HG02610 (cell line): ENCODE measurements around the gene PLBD1.

Experiments used
- ATAC-seq: cut with Tn5 transposase; IDR thresholded peaks from one replicate; pipeline ENCODE4 v1.9.1; 2021; ENCODE audit warnings: mild to moderate bottlenecking, moderate library complexity; ENCODE audit not compliant: unreplicated experiment

The PLBD1 gene

DNA sequence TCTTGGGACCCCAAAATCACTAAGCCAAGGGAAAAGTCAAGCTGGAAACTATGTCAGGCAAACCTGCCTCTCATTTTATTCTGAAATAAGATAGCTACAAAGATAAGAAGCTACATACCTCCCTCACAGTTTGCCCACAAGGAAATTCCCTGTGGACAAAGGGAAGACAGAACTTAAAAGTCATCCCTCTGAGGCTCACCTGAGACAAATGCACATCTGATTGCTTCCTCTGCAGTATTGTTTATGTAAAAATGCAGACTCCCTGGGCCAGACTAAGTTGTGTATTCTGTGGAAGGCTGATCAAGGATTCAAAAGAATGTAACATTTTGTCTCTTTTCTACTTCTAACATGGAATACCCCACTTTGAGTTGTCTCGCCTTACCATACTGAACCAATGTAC is 2.5 kb upstream of the PLBD1 start:
- ATAC-seq, result no peak

DNA sequence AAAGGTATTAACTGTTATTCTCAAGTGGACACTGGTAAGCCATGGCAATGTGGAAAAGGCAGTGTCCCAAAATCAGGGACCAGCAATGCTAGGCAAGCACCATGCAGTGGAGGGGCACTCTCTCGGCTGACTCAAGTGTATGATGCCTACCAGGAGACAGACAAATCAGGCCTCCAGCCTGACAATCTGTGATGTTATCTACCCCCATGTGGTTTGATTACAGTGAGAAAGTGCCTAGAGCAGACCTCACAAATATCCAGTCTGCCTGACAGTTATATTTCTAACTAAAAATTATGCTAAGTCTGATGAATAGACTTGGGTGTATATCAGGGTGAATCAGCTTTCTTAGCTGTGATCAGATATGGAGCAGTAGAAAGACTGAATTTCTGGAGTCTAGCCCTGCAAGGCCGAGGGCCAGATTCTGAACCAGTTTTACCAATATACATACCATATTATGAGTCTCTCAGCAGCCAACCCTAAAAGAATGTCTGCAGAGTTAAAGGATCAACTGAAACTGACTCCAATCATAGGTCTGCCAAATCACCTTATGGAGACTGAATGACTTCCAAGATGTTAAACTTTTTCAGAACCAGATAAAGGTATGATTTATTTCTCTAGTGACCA is 3.2 kb downstream of the PLBD1 start:
- ATAC-seq, result no peak

DNA sequence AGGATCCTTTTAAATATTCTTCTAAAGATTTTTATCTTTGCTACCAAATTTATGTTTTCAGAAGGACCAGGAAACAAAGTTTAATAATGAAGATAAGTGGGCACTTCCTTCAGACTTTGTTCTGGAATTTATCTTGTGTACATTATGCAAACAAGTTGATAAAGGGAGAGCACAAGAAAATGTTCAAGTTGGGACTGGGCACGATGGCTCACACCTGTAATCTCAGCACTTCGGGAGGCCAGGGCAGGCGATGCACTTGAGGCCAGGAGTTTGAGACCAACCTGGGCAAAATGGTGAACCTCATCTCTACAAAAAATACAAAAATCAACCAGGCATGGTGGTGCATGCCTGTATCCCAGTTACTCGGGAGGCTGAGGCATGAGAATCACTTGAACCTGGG is 4.6 kb downstream of the PLBD1 start:
- no peak for ATAC-seq

- ATAC-seq, result no peak
Observed at GRCh38 chr12:14562279-14562678, 5.4 kb downstream of the PLBD1 start.

DNA sequence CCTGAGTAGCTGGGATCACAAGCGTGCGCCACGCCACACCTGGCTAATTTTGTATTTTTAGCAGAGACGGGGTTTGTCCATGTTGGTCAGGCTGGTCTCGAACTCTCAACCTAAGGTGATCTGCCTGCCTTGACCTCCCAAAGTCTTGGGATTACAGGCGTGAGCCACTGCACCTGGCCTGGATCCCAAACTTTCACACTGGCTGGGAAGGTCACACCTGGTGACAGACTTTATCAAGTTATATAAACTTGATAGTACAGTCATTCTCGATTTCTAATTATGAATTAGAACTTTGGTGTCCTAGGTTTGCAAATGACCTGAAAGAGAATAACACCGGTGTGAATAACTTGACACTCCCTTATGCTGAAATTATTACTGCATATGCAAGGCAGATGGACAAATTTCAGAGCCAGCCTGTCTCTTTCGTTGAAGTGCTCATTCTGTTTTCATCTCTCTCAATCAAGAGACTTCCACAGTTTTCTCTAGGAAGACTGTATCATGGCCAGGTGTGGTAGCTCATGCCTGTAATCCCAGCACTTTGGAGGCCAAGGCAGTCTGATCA is 5.9 kb downstream of the PLBD1 start:
- ATAC-seq, result no peak

DNA sequence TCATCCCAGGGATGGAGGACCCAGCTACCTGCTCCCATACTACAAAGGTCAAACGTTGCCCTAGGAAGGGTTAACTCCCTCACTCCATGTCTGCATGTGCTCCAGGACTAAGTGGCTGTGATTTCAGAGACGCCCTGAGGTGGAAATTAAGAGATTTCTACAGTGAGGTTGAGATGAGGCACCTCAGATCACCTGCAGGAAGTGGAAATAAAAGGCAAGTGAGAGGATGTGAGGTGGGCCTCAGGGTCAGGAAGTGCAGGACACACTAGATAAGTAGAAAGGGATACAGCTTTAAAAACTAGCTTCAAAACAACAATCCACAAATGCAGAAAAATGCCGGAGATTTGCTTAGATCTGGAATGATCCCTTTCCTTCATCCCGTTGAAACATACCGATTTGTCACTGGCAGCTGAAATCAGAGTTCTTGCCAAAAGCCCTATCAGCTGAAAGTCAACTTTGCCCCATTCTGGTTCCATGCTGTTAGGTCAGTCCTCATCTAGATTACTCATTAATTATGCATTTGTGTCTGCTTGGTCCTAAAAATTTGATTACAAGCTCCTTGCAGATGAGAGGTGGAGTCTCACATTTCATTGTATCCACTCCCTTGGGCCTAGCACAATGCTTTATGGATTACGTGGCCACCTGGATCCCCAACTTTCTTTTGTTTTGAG is 6.6 kb downstream of the PLBD1 start:
- ATAC-seq, result no peak

GRCh38 chr12:14558473-14558959 is 9.2 kb downstream of the PLBD1 start:
- no peak for ATAC-seq

DNA sequence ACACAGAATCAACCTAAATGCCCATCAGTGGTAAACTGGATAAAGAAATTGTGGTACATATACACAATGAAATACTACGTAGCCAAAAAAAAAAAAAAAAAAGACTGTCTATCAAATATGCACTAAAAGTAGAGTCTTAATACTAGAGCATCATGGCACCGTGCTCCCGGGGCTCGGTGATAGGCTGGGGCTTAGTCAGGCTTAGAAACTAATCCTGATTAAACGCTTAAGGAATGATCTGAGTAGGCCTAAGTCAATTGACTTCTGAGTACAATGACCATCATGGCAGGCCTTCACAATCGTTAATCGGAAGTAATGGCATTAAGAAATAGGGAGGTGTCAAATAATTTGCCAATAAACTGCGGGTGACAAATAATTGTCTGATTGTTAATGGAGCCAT is 9.7 kb downstream of the PLBD1 start:
- ATAC-seq, result no peak

DNA sequence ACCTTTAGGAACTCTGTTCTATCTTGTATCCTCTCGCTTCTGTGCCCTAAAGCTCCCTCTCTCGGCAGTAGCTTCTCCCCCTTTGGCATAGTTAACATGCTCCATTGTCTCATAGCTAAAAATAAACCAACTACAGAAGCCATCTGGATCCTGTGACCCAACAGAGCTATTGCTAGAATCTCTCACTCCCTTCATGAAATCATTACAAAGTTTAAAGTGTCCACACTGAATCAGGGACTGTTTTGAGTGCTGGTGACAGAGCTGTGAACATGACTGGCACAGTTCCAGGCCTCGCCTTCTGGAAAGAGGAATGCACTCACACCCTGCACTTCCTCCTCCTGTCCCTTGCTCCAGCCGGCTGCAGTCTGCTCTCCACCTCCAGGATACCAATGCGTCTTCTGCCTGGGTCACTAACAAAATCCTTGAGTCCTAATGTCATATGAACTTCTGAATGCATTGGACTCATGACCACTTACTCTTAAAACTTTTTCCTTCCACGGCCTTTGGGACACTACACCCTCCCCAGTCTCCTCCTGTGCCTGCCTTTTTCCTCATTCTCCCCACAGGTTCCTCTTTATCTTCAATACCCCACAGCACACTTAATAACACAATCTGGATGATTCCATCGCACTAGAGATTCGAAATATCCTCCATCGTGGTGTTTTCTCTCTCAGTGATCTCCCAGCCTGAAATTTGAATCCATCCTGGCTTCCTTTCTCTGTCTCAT is 13.2 kb downstream of the PLBD1 start:
- ATAC-seq, result no peak

- no peak for ATAC-seq
Observed at GRCh38 chr12:14548609-14549008, 19.1 kb downstream of the PLBD1 start.

DNA sequence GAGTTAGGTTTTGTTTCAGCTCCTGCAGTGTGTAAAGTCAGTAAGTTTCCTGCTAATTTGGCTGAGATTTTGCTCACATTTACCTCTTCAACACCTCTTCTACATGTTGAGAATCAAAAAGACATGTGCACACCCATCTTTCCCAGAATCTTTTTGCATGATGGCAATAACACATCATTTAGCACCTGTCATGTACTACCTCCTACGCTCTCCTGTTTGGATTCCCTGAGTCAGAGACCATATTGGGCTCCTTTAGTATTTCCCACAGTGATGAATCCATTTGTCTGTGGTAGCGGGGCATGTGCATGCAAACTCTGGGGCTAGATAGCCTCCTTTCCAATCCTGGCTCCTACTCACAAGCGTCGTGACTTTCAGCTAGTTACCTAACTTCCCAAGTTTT is 20.1 kb downstream of the PLBD1 start:
- ATAC-seq, result no peak

DNA sequence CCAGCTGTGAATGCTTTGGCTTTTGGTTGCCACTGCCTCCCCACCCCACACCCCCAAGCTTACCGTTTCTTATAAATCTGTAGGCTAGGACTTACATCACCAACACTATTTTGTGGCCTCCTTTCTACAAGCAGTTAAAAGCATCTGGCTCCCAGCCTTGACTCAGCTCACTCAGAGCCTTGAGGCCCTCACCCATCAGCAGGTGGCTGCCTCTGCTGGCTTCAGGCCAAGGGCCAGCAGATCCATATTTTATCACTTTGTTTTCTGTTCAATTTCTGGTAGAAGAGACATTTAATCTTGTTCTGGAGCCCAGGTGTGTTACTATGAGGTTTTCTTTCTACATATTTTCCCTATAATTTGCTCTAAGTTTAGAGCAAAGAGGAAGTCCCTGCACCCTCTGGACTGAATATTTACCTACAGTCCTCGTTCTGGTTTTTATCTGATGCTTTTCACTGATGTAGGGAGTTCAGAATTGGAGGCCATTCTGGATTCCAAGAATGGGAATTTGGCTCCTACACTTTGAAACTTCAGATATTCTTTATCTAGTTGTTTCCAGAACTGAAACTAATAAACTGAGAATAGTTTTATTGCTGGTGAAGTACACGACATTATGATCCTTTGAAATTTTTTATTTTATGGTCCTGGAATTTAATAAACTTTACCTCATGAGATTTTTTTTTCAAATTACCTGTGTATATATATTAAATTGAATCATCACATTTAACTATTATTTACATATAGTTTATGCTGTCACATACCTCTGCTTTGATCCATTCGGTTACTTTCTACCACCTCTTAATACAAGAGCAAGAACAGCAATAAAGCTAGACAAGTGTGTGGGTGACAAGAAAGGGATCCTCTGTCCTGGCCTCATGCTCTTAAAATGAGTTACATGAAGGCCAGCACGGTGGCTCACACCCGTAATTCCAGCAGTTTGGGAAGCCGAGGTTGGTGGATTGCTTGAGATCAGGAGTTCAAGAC is 22.2 kb downstream of the PLBD1 start:
- no peak for ATAC-seq

DNA sequence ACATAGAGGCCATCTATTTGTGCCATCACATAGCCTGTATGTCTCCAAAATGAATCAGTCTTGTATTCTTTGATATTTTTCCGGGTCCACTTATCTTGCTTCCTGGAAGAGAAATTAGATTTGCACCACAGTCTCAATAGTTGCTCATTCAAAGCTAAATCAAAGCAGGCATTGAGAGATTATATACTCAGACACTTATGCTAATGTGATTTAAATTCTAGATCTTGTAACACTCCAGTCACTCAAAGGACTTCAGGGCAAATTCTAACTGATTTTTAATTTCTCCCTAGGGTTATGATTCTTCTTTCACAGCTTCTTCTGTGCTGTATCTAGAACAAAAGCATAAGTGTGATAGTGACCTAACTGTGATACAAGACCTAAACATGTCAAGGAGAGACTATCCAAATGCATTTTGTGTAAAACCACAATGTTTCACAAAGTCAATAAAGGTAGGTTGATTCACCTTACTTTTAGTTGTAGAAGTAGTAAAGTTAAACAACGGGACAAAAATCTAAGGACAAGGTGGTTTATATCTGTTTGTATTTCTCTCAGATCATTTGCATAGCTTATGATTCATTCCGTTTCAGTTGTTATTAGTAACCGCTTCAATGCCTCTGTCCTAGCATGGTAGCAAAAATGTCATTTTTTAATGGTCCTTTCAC is 26.8 kb downstream of the PLBD1 start:
- peak; percentile 46 for ATAC-seq

GRCh38 chr12:14537088-14537487 is 30.6 kb downstream of the PLBD1 start:
- ATAC-seq, result no peak

DNA sequence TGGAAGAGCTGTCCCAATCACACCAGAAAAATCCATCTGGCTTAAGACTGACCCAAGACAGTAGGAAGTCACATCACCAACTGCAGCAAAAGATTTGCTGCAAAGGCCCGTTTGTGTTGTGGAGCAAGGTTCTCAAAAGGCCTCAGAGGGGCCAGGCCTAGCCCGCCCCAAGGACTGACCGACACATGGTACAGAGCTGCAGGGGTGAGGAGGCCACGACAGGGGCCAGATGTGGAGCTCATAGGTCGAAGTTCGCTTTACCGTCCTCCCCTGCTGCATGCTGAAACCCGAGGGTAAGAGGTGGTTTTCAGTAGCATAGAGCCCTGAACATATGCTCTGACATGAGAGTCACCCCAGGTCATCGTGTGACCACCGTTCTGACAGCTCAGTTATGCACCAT is 35.5 kb downstream of the PLBD1 start:
- no peak for ATAC-seq

GRCh38 chr12:14525964-14526363 is 41.7 kb downstream of the PLBD1 start:
- ATAC-seq, result no peak

DNA sequence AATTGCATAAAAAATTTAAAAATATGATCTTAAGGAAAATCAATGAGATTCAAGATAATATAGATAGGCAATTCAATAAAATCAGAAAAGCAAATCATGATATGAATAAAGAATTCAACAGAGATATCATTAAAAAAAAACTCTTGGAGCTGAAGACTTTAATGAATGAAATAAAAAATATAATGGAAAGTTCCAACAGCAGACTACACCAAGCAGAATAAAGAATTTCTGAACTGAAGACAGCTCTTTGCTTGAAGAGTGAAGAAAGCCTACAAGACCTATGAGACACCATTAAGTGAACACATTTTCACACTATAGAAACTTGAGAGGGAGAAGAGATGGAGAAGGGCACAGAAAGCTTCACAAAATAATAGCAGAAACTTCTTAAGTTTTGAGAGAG is 45.9 kb downstream of the PLBD1 start:
- no peak for ATAC-seq

- no peak for ATAC-seq
Observed at GRCh38 chr12:14514946-14515345, 52.7 kb downstream of the PLBD1 start.

DNA sequence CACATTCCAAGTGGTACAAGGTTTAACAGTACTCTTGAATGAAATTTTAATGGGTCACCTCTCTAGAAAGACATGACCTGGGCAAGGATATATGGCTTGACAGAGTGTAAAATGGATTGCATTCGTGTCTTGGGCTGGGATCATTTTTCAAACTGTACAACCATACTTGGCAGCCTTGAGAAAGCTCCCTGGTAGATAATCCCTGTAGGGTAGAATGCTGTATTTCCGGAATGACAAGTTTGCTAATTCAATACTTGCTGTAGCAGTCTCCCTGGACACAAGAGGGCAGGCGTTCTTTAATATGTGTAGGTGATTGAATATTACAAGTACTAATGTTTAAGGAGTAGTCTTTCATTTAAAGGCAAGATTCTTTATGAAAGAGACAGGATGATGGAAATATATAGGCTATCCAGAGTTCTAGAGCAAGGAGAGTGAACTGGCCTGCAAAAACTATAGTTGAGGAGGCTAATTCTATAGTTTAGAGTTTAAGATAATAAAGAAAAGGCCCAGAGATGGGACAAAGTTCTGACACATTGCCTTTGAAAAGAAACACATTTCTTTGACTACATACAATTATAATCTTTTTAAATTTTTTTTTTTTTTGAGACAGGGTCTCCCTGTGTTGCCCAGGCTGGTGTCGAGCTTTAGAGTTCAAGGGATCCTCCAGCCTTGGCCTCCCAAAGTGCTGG is 53.4 kb downstream of the PLBD1 start:
- no peak for ATAC-seq

- no peak for ATAC-seq
Observed at GRCh38 chr12:14510574-14510973, 57.1 kb downstream of the PLBD1 start.
